SK-N-SH (cell line): ENCODE data around the gene LIPE. TPM values are rescaled to one million over a fixed set of nuclear protein-coding genes. Genes with fewer than 3 reads are reported as not detected.

ENCODE experiments used
- CTCF ChIA-PET: fragments of 300-600, 350-600 bp; formaldehyde crosslinking; extraction: SDS; loops from one replicate; lab custom pipeline; 2021; lab: Yijun Ruan, JAX
- POLR2A ChIA-PET: fragments of 350-600 bp; sonication (Branson Sonifier 250); formaldehyde crosslinking; extraction: SDS; loops from one replicate; lab custom pipeline; 2020; ENCODE audit warnings: antibody characterized with exemption, inconsistent platforms; lab: Yijun Ruan, JAX
- DNase-seq: peaks from one replicate; pipeline ENCODE4 v3.0.0; 2012
- H2AFZ ChIP-seq: fragments of 200-600 bp; sonication (generic); 2 replicates; pipeline ENCODE4 v1.8.1; 2016; ENCODE audit warnings: antibody characterized with exemption, mild to moderate bottlenecking, low read depth
- H3F3A ChIP-seq: fragments of 200-600 bp; sonication (generic); replicated peaks from 2 replicates; pipeline ENCODE3; 2016; ENCODE audit warnings: antibody characterized with exemption, mild to moderate bottlenecking; ENCODE audit not compliant: insufficient read depth
- H3K27ac ChIP-seq, 2 experiments: fragments of 200-500 bp in 1 of 2; fragments of 200-600 bp in 1 of 2; sonication (Bioruptor generic) in 1 of 2; sonication (generic), shearing (Covaris generic) in 1 of 2; 2 replicates each; pipeline versions ENCODE4 v1.5.1 to v1.6.1; 2014 to 2016; ENCODE audit warnings: low read depth in 2 of 2, inconsistent platforms in 1 of 2, low read length in 1 of 2, mild to moderate bottlenecking in 1 of 2, mixed read lengths in 1 of 2
- H3K27me3 ChIP-seq: fragments of 200-600 bp; sonication (generic), shearing (Covaris generic); 2 replicates; pipeline ENCODE4 v1.6.1; 2016; ENCODE audit warnings: mixed run types; ENCODE audit not compliant: insufficient read depth
- H3K36me3 ChIP-seq, 2 experiments: fragments of 200-500 bp in 1 of 2; fragments of 200-600 bp in 1 of 2; sonication (Bioruptor generic) in 1 of 2; sonication (generic) in 1 of 2; replicated peaks in 1 of 2; 2 replicates each; pipeline versions ENCODE3 to v1.5.1; 2014 to 2016; ENCODE audit warnings: low read length in 1 of 2, mild to moderate bottlenecking in 1 of 2; ENCODE audit not compliant: insufficient read depth in 2 of 2, control insufficient read depth in 1 of 2
- H3K4me1 ChIP-seq, 2 experiments: fragments of 200-500 bp in 1 of 2; fragments of 200-600 bp in 1 of 2; sonication (Bioruptor generic) in 1 of 2; sonication (generic), shearing (Covaris generic) in 1 of 2; 2 replicates each; pipeline versions ENCODE4 v1.5.1 to v1.6.1; 2014 to 2016; ENCODE audit warnings: low read depth in 1 of 2, low read length in 1 of 2, mixed run types in 1 of 2; ENCODE audit not compliant: insufficient read depth in 2 of 2, control insufficient read depth in 1 of 2
- H3K4me2 ChIP-seq: fragments of 200-600 bp; sonication (generic), shearing (Covaris generic); 2 replicates; pipeline ENCODE4 v1.6.1; 2017; ENCODE audit warnings: mixed run types
- H3K4me3 ChIP-seq, 2 experiments: fragments of 200-500 bp in 1 of 2; fragments of 200-600 bp in 1 of 2; sonication (Bioruptor generic) in 1 of 2; sonication (generic), shearing (Covaris generic) in 1 of 2; 2 replicates each; pipeline versions ENCODE4 v1.5.1 to v1.8.1; 2014 to 2016; ENCODE audit warnings: low read depth in 2 of 2, inconsistent platforms in 1 of 2, low read length in 1 of 2, mild to moderate bottlenecking in 1 of 2, mixed read lengths in 1 of 2, moderate library complexity in 1 of 2
- H3K79me2 ChIP-seq: fragments of 200-600 bp; sonication (generic); 2 replicates; pipeline ENCODE4 v1.8.1; 2017; ENCODE audit warnings: mild to moderate bottlenecking; ENCODE audit not compliant: insufficient read depth
- H3K9ac ChIP-seq: fragments of 200-600 bp; sonication (generic); 2 replicates; pipeline ENCODE4 v1.6.1; 2017; ENCODE audit warnings: mixed run types
- H3K9me2 ChIP-seq: fragments of 200-600 bp; sonication (generic); 2 replicates; pipeline ENCODE4 v1.6.1; 2017; ENCODE audit warnings: mixed run types
- H3K9me3 ChIP-seq: fragments of 200-600 bp; sonication (generic); 2 replicates; pipeline ENCODE4 v1.6.1; 2017; ENCODE audit warnings: mixed run types, mild to moderate bottlenecking, moderate library complexity
- H4K20me1 ChIP-seq: fragments of 200-600 bp; sonication (generic); 2 replicates; pipeline ENCODE4 v1.6.1; 2017; ENCODE audit warnings: mild to moderate bottlenecking, mixed run types; ENCODE audit not compliant: insufficient read depth
- CHD2 ChIP-seq: fragments of 150-350 bp; IDR thresholded peaks from 2 replicates; pipeline ENCODE4 v1.6.1; 2018; ENCODE audit warnings: low read length; ENCODE audit not compliant: partially characterized antibody
- ELF1 ChIP-seq: IDR thresholded peaks from 2 replicates; pipeline ENCODE4 v1.4.0; 2012
- JUND ChIP-seq: IDR thresholded peaks from 2 replicates; pipeline ENCODE4 v1.4.0; 2012
- MEF2A ChIP-seq: IDR thresholded peaks from 2 replicates; pipeline ENCODE4 v1.4.0; 2012; ENCODE audit warnings: low read depth, borderline replicate concordance
- MXI1 ChIP-seq: IDR thresholded peaks from 2 replicates; pipeline ENCODE4 v1.6.1; 2012; ENCODE audit warnings: mild to moderate bottlenecking, low read depth, low read length, improper control_type of control experiment
- NFIC ChIP-seq: IDR thresholded peaks from 2 replicates; pipeline ENCODE4 v1.4.0; 2012; ENCODE audit warnings: borderline replicate concordance
- NRF1 ChIP-seq: IDR thresholded peaks from 2 replicates; pipeline ENCODE4 v1.6.1; 2012; ENCODE audit warnings: low read depth, mild to moderate bottlenecking, low read length
- PBX3 ChIP-seq: IDR thresholded peaks from 2 replicates; pipeline ENCODE4; 2012
- RAD21 ChIP-seq: IDR thresholded peaks from 2 replicates; pipeline ENCODE4 v1.6.1; 2012; ENCODE audit warnings: mild to moderate bottlenecking, low read length
- RCOR1 ChIP-seq: fragments of 150-350 bp; IDR thresholded peaks from 2 replicates; pipeline ENCODE4 v1.6.1; 2017; ENCODE audit warnings: antibody characterized with exemption, low read length
- SMC3 ChIP-seq: IDR thresholded peaks from 2 replicates; pipeline ENCODE4 v1.6.1; 2012; ENCODE audit warnings: low read depth, low read length, improper control_type of control experiment
- TAF1 ChIP-seq: IDR thresholded peaks from 2 replicates; pipeline ENCODE4 v1.6.1; 2012; ENCODE audit warnings: low read depth, mild to moderate bottlenecking, low read length, moderate library complexity, borderline replicate concordance
- TEAD4 ChIP-seq: IDR thresholded peaks from 2 replicates; pipeline ENCODE4 v1.4.0; 2012; ENCODE audit warnings: mild to moderate bottlenecking, borderline replicate concordance; ENCODE audit not compliant: insufficient read depth
- YY1 ChIP-seq: IDR thresholded peaks from 2 replicates; pipeline ENCODE4 v1.4.0; 2012; ENCODE audit warnings: low read depth, mild to moderate bottlenecking
- WGBS: methylation state at CpG from one replicate; pipeline ENCODE4 v1.1.6; 2017; ENCODE audit warnings: low lambda C conversion rate; 5-methylcytosine and 5-hydroxymethylcytosine counted together
- polyA plus RNA-seq, 3 experiments: library from polyadenylated mRNA; depleted of rRNA; stranded (reverse); fragments of >200 nt; gene quantifications; 2 replicates each; pipeline ENCODE4 v1.2.3, GENCODE V29; 2012
- TF ChIP-seq, protein P1 (sequence below): IDR thresholded peaks from 2 replicates; pipeline ENCODE4 v1.4.0; 2012; ENCODE audit warnings: low read depth, borderline replicate concordance
- TF ChIP-seq, protein P2 (sequence below): fragments of 150-350 bp; IDR thresholded peaks from 2 replicates; pipeline ENCODE4 v1.6.1; 2016; ENCODE audit warnings: mild to moderate bottlenecking, low read depth, low read length
- TF ChIP-seq, protein P3 (sequence below): IDR thresholded peaks from 2 replicates; pipeline ENCODE4 v1.4.0; 2012; ENCODE audit warnings: low read depth

LIPE gene
- polyA plus RNA-seq, 1 of the 3 experiments (the other 2 are of a cell fraction): 4.4 TPM

DNA sequence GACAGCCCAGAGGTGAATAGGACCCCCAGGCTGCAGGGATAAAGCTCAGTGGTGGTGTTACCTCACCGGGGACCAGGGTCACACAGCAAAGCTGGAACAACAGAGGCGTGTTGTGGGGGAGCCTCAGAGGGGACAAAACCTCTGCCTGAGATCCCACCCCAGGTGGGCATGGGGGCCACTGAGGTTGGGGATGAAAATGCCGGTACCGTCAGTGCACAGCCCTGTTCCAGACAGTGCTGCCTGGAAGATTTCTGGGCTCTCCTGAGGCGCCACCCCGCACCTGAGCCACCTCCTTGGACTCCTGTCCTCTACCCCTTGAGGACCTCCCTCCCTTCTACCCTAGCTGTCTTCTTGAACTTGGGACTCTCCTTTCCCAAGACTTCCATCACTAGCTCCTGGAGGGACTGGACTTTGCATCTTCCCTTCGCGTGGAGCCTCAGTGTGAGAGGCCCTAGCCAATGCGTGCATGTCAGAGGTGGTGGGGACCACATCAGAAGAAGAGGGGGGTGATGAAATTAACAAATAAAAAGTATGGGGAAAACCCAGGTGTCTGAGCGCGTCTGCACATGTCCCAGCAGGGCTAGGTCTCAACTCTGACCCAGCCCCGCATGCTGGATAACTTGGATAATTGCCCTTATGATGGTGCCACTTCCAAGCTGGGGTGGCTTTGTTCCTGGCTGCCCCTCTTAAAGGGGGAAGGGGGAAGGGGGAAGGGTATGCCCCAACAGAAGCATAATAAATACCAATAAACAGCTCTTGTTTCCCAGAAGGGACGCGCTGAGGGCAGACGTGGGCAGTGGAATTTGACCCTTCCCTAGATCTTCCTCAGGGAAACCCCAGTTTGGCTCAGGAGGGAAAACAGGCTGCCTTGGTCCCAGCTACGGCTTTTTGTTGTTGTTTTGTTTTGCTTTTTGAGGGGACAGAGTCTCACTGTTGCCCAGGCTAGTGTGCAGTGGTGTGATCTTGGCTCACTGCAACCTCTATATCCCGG is 48.7 kb downstream of the LIPE start:
- Histone ChIP-seq H3K9me3 (no peaks in the 10 kb centered on the region), H2AFZ (no peak overlapping the region), H3F3A (no peaks in the 10 kb centered on the region), H3K27me3 (peaks cover 23% of the 10 kb centered on the region; the same call in 1 of the 2 replicates), H3K9me2 (no peaks in the 10 kb centered on the region), H4K20me1 (no peaks in the 10 kb centered on the region), H3K4me3 (no peak overlapping the region), H3K79me2 (no peaks in the 10 kb centered on the region), H3K4me1 (no peaks in the 10 kb centered on the region), H3K4me2 (no peak overlapping the region), H3K27ac (no peak overlapping the region), H3K9ac (no peak overlapping the region), H3K36me3 (no peaks in the 10 kb centered on the region)
- TF ChIP-seq ELF1 (no peak), NRF1 (no peak), MEF2A (no peak), NFIC (no peak), TAF1 (no peak), TEAD4 (no peak), JUND (no peak), MXI1 (no peak), YY1 (no peak), PBX3 (no peak), RCOR1 (no peak), SMC3 (no peak), CHD2 (no peak), RAD21 (no peak)
- TF ChIP-seq, protein P1, sequence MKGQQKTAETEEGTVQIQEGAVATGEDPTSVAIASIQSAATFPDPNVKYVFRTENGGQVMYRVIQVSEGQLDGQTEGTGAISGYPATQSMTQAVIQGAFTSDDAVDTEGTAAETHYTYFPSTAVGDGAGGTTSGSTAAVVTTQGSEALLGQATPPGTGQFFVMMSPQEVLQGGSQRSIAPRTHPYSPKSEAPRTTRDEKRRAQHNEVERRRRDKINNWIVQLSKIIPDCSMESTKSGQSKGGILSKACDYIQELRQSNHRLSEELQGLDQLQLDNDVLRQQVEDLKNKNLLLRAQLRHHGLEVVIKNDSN: no peak
- TF ChIP-seq, protein P2, sequence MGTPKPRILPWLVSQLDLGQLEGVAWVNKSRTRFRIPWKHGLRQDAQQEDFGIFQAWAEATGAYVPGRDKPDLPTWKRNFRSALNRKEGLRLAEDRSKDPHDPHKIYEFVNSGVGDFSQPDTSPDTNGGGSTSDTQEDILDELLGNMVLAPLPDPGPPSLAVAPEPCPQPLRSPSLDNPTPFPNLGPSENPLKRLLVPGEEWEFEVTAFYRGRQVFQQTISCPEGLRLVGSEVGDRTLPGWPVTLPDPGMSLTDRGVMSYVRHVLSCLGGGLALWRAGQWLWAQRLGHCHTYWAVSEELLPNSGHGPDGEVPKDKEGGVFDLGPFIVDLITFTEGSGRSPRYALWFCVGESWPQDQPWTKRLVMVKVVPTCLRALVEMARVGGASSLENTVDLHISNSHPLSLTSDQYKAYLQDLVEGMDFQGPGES: no peak
- TF ChIP-seq, protein P3, sequence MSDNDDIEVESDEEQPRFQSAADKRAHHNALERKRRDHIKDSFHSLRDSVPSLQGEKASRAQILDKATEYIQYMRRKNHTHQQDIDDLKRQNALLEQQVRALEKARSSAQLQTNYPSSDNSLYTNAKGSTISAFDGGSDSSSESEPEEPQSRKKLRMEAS: no peak
- 49% methylated on average over 17 of the region's 17 CpGs for WGBS
- CTCF ChIA-PET: interaction anchor here (0.9 to 8.1 kb wide), 3 partner anchors 8 to 195 kb away, joined by 3 to 45 read pairs (median 4); no protein-coding TSS in a partner anchor
- POLR2A ChIA-PET: interaction anchor here (2.4 kb wide), 1 partner anchor 18 kb away, joined by 8 read pairs; no protein-coding TSS in a partner anchor
- no peak for DNase-seq
